Pancreas (tissue), 10 donors: ENCODE results near the gene CYP8B1. TPM values are rescaled to one million over a fixed set of nuclear protein-coding genes. Genes with fewer than 3 reads are reported as not detected.

Experiments
- ATAC-seq, 4 donors: fragments of 200-7000 bp; cut with Tn5 transposase; one replicate each; pipeline versions ENCODE4 v1.8.0 to v1.9.1; 2020; ENCODE audit warnings: mild to moderate bottlenecking in 4 of 4, moderate library complexity in 4 of 4
- DNase-seq, 6 donors: peaks; one replicate each; pipeline ENCODE4 v3.0.0-alpha.2; 2020
- FAIRE-seq: peaks from 2 replicates; lab custom pipeline; 2012; peaks lifted over from hg19 to GRCh38; lab: Jason Lieb, UNC
- H3K27ac ChIP-seq, 4 donors: fragments of 200-600 bp; sonication (generic); 1 replicate in 3 of 4; 2 replicates in 1 of 4; pipeline versions ENCODE4 v1.5.0 to v1.8.0; 2020
- H3K27me3 ChIP-seq, 4 donors: fragments of 200-600 bp; one replicate each; pipeline ENCODE4 v1.8.0; 2021
- H3K36me3 ChIP-seq, 3 donors: fragments of 200-600 bp; sonication (generic) in 1 of 3; one replicate each; pipeline versions ENCODE4 v1.5.0 to v1.8.0; 2020 to 2021
- H3K4me1 ChIP-seq, 3 donors: fragments of 200-600 bp; one replicate each; pipeline ENCODE4 v1.8.0; 2021
- H3K4me3 ChIP-seq, 4 donors: fragments of 200-600 bp; sonication (generic) in 2 of 4; one replicate each; pipeline versions ENCODE4 v1.5.0 to v1.8.0; 2020 to 2021
- H3K9me3 ChIP-seq, 4 donors: fragments of 200-600 bp; one replicate each; pipeline ENCODE4 v1.8.0; 2021
- CTCF ChIP-seq, 4 donors: fragments of 200-600 bp; sonication (generic) in 3 of 4; IDR thresholded peaks; one replicate each; pipeline versions ENCODE4 v1.5.0 to v1.8.0; 2021; ENCODE audit warnings: antibody characterized with exemption in 4 of 4
- WGBS, 2 donors: extraction: QIAGEN DNeasy Blood & Tissue Kit; methylation state at CpG; one replicate each; pipeline ENCODE4 v1.1.7; 2013; 5-methylcytosine and 5-hydroxymethylcytosine counted together
- intact Hi-C, 3 donors: fragments of 100-400 bp; cut with DNase I; formaldehyde crosslinking; loops; one replicate each; pipeline versions ENCODE4 v1.11.1 to v1.14.2; 2022
- polyA plus RNA-seq, 2 donors: library from polyadenylated mRNA; stranded (reverse); fragments of 200-250 nt; gene quantifications; one replicate each; pipeline ENCODE4 v1.2.3, GENCODE V29; 2013
- total RNA-seq, 6 donors: library from RNA; stranded (reverse); fragmentation: NEBNext Ultra II Directional in 4 of 6; extraction: Animal tissue kit (Norgen Biotek cat#: 25700) in 4 of 6; gene quantifications; one replicate each; pipeline versions ENCODE4 v1.2.1 to v1.2.4, GENCODE V29; 2021 to 2023
- donor health status: healthy with polysubstance abuse.
- donor health status: DM: no; HTN: no; CAD: no; lungs with moderate emphysema.
- donor health status: DM: no; HTN: no; CAD: no.
- donor health status: control.
- donor health status: control.
- donor health status: Bipolar disorder and iron deficiency.
- donor health status: DM: yes; HTN: yes; CAD: no.
- donor health status: DM: no; HTN: no; CAD: no.
- donor health status: DM: no; HTN: no; CAD: no.
- donor health status: DM: yes; HTN: yes; CAD: no.

The CYP8B1 gene
- total and polyA plus RNA-seq, 8 donors: 0.22 TPM; not detected in 7

DNA sequence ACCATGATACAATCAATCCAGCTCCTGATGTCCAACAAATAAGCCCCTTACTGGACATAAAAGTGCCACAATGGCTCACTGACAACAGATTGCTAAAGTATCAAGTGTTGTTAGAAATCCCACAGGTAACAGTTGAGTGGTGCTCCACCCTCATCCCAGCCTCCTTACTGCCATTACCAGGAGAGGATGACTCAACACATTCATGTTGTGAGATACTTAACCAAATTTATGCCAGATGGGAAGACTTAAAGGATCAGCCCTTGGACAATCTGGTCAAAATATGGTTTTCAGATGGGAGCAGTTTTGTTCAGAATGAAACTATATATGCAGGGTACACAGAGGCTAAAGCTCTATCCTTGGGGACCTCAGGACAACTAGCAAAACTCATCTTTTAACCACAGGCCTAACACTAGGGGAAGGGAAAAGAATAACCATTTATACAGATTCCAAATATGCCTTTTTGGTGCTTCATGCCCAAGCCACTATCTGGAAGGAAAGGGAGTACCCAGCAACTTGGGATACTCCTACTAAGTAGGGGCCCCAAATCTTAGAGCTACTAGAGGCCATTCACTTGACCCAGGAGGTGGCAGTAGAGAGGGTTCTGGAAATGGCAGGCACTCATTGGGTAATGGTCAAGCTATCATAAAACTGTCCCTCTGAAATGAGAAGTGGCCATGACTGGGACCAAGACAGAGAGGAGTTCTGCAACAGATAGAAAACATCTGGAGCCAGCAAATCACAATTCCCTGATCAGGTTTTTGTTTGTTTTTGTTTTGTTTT is 23.4 kb upstream of the CYP8B1 start:
- no peaks in the 10 kb centered on the region for H3K9me3 ChIP-seq
- H3K4me1 ChIP-seq: no peaks in the 10 kb centered on the region
- intact Hi-C loops: no loop called here
- H3K27me3 ChIP-seq: no peaks in the 10 kb centered on the region
- FAIRE-seq: no peak
- H3K4me3 ChIP-seq: no peak overlapping the region
- ATAC-seq: no peak
- H3K27ac ChIP-seq: no peak overlapping the region
- no peak for TF ChIP-seq CTCF (IDR thresholded peaks at IDR 0.05)
- no peaks in the 10 kb centered on the region for H3K36me3 ChIP-seq
- DNase-seq: no peak

DNA sequence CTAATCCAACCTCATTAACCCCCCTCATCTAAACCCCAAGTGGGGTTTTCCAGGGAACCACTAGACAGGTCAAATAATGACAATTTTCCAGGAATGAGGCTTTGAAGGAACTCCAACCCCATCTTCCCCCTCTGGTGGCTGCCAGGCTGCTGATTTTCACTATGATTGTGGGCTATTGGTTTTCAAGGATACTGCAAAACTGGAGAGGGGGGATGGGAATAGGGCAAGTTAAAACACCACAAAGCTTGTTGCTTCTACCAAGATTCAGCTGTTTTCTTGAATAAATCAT is 19.8 kb upstream of the CYP8B1 start:
- H3K27me3 ChIP-seq: no peaks in the 10 kb centered on the region
- H3K4me3 ChIP-seq: no peak overlapping the region
- DNase-seq (no peak), ATAC-seq (peak in 1 of 4 donors; percentile 18), FAIRE-seq (no peak)
- H3K36me3 ChIP-seq: no peaks in the 10 kb centered on the region
- no peaks in the 10 kb centered on the region for H3K9me3 ChIP-seq
- intact Hi-C loops: no loop called here
- no peak overlapping the region for H3K27ac ChIP-seq
- no peak for TF ChIP-seq CTCF (IDR thresholded peaks at IDR 0.05)
- H3K4me1 ChIP-seq: no peaks in the 10 kb centered on the region

DNA sequence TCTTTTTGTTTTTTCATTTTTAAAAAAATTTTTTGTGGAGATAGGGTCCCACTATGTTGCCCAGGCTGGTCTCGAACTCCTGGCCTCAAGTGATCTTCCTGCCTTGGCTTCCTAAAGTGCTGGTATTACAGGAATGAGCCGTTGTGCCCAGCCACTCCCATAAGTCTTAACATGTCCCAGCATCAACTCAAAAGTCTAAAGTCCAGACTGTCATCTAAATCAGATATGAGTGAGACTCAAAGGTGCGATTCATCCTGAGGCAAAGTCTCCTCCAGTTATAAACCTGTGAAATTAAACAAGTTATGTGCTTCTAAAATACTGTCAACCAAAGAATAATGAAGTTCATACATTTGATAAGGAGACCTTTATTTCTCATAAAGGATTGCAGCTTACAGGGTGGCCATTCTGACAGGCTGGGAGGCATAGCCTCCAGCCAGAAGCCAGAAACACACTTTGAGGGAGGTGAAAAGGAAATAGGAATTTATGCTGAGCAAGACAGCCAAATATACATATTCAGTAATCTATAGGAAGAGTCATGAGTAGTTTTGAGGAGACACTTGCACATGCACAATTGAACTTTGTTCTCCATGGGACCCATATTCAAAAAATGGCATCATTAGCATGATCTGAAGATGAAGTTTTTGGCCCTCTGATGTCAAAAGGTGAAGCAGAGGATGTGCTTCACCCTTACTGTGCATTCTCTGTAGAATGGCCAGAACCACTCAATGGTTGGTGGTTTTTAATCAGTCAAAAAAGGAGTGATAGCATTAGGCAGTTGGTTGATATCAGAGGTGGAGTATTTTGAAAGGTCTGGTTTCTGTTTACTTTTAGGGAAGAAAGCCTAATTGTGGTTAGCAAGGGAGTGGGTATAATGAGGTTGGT is 19.3 kb upstream of the CYP8B1 start:
- intact Hi-C loops: no loop called here
- Histone ChIP-seq H3K4me1 (no peaks in the 10 kb centered on the region), H3K27ac (no peak overlapping the region), H3K9me3 (no peaks in the 10 kb centered on the region), H3K4me3 (no peak overlapping the region), H3K27me3 (no peaks in the 10 kb centered on the region), H3K36me3 (no peaks in the 10 kb centered on the region)
- FAIRE-seq (no peak), ATAC-seq (peak in 1 of 4 donors; percentile 28), DNase-seq (no peak)
- no peak for TF ChIP-seq CTCF (IDR thresholded peaks at IDR 0.05)
- 47 to 51% methylated on average over 3 of the region's 3 CpGs for WGBS, 2 donors

GRCh38 chr3:42892807-42893206 is 17.1 kb upstream of the CYP8B1 start:
- ATAC-seq (no peak), DNase-seq (no peak), FAIRE-seq (no peak)
- no peaks in the 10 kb centered on the region for H3K9me3 ChIP-seq
- H3K27me3 ChIP-seq: no peaks in the 10 kb centered on the region
- no peak for TF ChIP-seq CTCF (IDR thresholded peaks at IDR 0.05)
- intact Hi-C loops: no loop called here
- no peak overlapping the region for H3K27ac ChIP-seq
- no peaks in the 10 kb centered on the region for H3K36me3 ChIP-seq
- H3K4me1 ChIP-seq: no peaks in the 10 kb centered on the region
- no peak overlapping the region for H3K4me3 ChIP-seq
- WGBS, 2 donors: 67 to 75% methylated on average over 1 of the region's 1 CpG

DNA sequence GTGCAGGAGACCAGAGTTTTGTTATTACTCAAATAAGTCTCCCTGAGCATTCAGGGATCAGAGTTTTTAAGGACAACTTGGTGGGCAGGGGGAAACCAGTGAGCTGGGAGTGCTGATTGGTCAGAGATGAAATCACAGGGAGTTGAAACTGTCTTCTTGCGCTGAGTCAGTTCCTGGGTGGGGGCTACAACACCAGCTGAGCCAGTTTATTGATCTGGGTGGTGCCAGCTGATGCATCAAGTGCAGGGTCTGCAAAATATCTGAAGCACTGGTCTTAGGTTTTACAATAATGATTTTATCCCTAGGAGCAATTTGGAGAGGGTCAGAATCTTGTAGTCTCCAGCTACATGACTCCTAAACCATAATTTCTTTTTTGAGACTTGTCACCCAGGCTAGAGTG is 16.5 kb upstream of the CYP8B1 start:
- Histone ChIP-seq H3K4me1 (no peaks in the 10 kb centered on the region), H3K9me3 (no peaks in the 10 kb centered on the region), H3K4me3 (no peak overlapping the region), H3K36me3 (no peaks in the 10 kb centered on the region), H3K27me3 (no peaks in the 10 kb centered on the region), H3K27ac (no peak overlapping the region)
- no peak for ATAC-seq
- WGBS, 2 donors: 94 to 100% methylated on average over 1 of the region's 1 CpG
- DNase-seq: no peak
- TF ChIP-seq CTCF (IDR thresholded peaks at IDR 0.05): no peak
- no peak for FAIRE-seq
- intact Hi-C loops: no loop called here
